LNCAP (cell line): ENCODE measurements around the gene COL18A1.

Source experiments
- CTCF ChIP-seq: fragments of 450-650 bp; IDR thresholded peaks from 2 replicates; pipeline ENCODE4 v1.5.1; 2017; ENCODE audit warnings: mild to moderate bottlenecking

Gene COL18A1

GRCh38 chr21:45423968-45424853 is 19.2 kb downstream of the COL18A1 start:
- no peak for TF ChIP-seq CTCF

DNA sequence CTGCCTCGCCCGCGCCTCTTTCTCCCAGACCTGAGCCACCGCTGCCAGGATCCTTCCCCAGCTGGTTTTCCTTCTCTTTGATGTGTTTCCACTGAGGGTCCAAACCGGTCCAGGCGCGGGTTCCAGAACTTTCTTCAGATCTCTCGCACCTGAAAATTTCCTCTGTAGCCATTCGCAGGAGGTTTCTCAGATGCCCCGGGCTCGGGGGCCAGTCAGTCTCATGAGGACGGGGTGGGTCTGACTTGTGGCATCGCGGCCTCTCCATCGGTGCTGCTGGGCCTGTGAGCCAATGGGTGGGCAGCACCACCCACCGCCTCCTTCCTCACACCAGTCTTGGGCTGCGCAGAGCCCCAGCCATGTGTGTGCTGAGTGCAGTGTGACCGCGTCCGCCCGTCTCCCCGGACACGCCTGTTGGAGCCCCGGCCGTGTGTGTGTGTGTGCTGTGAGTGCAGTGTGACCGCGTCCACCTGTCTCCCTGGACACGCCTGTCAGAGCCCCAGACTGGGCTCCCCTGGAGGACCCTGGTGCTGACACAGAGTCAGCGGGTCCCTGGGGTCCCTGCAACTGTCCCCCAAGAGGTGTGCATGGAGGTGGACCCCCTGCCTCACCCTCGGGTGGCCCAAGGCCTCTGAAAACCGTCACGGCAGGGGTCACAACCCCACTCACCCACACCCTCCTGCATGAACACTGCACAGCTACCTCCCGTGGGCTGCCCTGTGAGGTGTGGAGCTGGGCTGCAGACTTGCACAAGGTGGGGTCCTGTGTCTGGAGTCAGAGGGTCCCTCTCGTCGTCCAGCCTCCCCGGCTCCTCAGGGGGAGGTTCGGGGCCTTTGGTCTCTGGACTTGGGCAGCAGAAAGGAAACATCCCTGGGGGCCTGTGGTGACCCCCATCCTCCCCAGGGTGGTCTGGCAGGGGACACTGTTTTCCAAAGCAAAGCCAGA is 20.2 kb downstream of the COL18A1 start:
- TF ChIP-seq CTCF, result no peak

- no peak for TF ChIP-seq CTCF
These were observed 22.6 kb downstream of the COL18A1 start for GRCh38 chr21:45427331-45428271.

GRCh38 chr21:45428534-45428933 is 23.6 kb downstream of the COL18A1 start:
- TF ChIP-seq CTCF, result no peak

DNA sequence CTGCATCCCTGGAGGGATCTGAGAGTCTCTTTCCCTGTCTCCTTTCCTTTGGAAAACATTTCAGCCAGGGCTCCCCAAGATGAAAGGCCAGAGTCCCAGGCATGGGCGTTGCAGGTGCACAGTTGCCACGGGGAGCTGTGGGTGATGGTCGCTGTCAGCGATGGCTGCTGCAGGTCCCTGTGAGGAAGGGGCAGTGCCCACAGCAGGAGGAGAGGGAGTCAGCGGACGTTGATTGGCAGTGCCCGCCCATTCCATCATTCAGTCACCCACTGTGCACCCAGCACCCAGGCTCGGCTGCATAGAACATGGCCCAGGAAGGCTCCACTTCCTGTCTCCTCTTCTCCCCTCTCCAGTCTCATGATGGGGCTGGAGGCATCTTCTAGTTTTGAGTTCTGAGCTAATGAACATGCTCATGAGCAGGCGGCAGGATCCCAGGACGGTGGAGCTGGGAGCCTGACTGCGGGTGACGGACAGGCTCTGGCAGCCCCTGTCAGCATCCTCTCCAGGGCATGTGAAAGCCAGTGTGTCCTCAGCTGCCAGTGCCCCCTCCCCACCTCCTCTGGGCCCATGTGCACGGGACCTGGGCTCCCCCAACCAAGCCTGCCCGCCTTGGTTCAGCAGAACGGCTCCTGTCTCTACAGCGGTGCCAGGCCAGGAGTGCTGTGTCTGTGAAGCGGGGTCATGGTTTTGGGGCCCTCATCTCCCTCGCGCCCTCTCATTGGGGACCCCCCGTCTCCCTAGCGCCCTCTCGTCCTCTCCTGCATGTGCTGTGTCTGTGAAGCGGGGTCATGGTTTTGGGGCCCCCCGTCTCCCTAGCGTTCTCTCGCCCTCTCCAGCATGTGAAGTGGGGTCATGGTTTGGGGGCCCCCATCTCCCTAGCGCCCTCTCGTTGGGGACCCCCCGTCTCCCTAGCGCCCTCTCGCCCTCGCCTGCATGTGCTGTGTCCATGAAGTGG is 24.5 kb downstream of the COL18A1 start:
- no peak for TF ChIP-seq CTCF

- TF ChIP-seq CTCF, result no peak
These were observed 25.8 kb downstream of the COL18A1 start for GRCh38 chr21:45430521-45431501.
